Peyer's patch (tissue), 4 donors: Measurements from ENCODE around the gene GPR61.

ENCODE experiments used
- CTCF ChIP-seq, 6 experiments: fragments of 450-650 bp in 4 of 6; fragments of 200-600 bp in 2 of 6; sonication (generic) in 1 of 6; IDR thresholded peaks; one replicate each; pipeline ENCODE4 v1.5.1; 2017 to 2019; ENCODE audit warnings: antibody characterized with exemption in 6 of 6, mild to moderate bottlenecking in 3 of 6, moderate library complexity in 1 of 6
- POLR2A ChIP-seq, 2 donors: fragments of 450-650 bp; IDR thresholded peaks; one replicate each; pipeline ENCODE4 v1.5.1; 2017; ENCODE audit warnings: antibody characterized with exemption in 2 of 2, mild to moderate bottlenecking in 2 of 2, moderate library complexity in 2 of 2

GRCh38 chr1:109500941-109501381 is 38.7 kb upstream of the GPR61 start:
- no peak for TF ChIP-seq CTCF (IDR thresholded peaks at IDR 0.05)
- TF ChIP-seq POLR2A (IDR thresholded peaks at IDR 0.05) = no peak
